ENCODE data around the gene LINS1.

- TF ChIP-seq E2F6 (IDR thresholded peaks at IDR 0.05) (no peak), BACH1 (IDR thresholded peaks at IDR 0.05; ENCODE audit: low read length) (no peak), PHF8 (conservative IDR thresholded peaks at IDR 0.05; ENCODE audit: low read depth, low read length) (no peak), POLR2AphosphoS5 (IDR thresholded peaks at IDR 0.05; ENCODE audit: low read depth, low read length) (no peak), MAFK (IDR thresholded peaks at IDR 0.05; ENCODE audit: low read depth, low read length) (no peak), CTCF (IDR thresholded peaks at IDR 0.05; ENCODE audit: control extremely low read depth in 1 of 3, insufficient read depth in 1 of 3, low read depth in 1 of 3, low read length in 3 of 3) (no peak), SRF (IDR thresholded peaks at IDR 0.05; ENCODE audit: low read depth, low read length) (no peak)
These were observed 31.7 kb downstream of the LINS1 start for GRCh38 chr15:100570275-100570674.

Data from H1 (cell line).